IPS-18c (cell line): ENCODE data around the gene SCIN.
"Not testable (repeated sequence)": the region's sequence is repeated elsewhere in the genome, so short reads cannot be mapped to it uniquely, and the experiment has no call there.

Source experiments
- H3K4me3 ChIP-seq: 2 replicates; pipeline ENCODE4 v1.7.0; 2013; ENCODE audit warnings: low read depth, mild to moderate bottlenecking, low read length, moderate library complexity; ENCODE audit not compliant: insufficient read depth
- H3K9me3 ChIP-seq: one replicate; pipeline ENCODE4 v1.6.1; 2013; ENCODE audit warnings: mild to moderate bottlenecking, low read length, moderate library complexity; ENCODE audit not compliant: control insufficient read depth, insufficient read depth

SCIN gene

DNA sequence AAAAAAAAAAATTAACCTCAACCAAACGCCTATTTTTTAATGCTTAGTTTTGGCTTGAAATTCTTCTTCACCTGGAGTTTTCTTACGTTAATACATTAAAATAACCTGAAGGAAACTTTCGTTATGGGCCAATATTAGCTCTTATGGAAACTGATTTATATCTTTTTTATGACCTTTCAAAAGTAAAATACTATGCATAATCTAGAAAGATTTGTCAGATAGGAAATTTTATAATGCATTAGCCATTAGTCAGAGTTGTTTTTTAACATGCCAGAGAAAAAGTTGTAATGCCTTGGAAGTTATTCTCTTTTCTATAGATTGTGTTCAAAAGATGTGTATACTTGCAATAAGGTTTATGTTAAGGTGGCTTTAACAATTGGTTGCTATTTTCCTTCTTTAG, 82.6 kb downstream of the SCIN start:
- Histone ChIP-seq H3K9me3 (no peaks in the 10 kb centered on the region), H3K4me3 (no peak overlapping the region)

DNA sequence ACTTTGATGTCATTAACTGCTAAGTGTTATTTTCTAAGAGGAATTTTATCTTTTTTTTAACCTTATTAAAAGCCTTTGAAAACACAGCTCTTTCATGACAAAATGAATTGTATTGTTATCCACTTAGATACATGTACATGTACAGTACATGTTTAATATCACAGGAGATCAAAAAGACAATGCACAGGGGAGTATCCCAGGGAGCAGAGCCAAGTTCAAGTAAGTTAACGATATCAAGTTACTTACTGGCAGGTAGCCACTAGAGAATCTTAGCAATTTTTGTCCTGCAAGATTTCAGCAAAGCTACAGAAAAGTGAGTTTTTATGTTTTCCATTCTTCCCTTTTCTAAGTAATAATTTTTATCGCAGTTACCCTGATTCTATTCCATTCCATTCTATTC, 83.0 kb downstream of the SCIN start:
- H3K4me3 ChIP-seq = no peak overlapping the region
- no peaks in the 10 kb centered on the region for H3K9me3 ChIP-seq

DNA sequence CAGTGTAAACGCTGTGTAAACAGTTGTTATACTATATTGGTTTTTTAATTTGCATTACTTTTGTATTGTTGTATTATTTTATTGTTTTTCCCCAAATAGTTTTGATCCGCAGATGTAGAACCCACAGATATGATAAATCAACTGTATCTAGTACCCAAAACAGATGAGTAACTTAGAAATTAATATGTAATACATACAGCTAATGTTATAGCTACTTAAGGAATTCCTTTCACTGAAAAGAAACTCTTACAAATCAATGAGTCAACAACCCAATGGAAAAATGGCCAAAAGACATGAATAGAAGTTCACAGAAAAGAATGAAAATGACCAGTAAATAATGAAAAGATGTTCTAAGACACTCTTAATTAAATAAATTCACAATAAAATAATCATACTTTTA, 84.6 kb downstream of the SCIN start:
- H3K9me3 ChIP-seq = no peaks in the 10 kb centered on the region
- no peak overlapping the region for H3K4me3 ChIP-seq

DNA sequence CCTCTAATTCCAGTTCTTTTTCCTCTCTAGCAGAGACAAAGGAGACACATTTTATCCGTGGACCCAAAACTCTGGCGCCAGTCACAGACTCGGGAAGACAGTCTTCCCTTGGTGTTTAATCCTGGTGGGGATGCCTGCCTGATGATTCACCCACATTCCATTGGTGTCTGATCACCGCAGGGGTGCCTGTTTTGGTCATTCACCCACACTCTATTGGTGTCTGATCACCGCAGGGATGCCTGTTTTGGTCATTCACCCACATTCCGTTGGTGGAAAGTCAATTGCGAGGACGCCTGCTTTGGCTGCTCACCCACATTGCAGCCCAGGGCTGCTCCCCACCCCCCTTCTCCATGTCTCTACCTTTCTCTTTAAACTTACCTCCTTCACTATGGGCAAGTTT, 89.9 kb downstream of the SCIN start:
- not testable (repeated sequence) for H3K4me3 ChIP-seq, H3K9me3 ChIP-seq

DNA sequence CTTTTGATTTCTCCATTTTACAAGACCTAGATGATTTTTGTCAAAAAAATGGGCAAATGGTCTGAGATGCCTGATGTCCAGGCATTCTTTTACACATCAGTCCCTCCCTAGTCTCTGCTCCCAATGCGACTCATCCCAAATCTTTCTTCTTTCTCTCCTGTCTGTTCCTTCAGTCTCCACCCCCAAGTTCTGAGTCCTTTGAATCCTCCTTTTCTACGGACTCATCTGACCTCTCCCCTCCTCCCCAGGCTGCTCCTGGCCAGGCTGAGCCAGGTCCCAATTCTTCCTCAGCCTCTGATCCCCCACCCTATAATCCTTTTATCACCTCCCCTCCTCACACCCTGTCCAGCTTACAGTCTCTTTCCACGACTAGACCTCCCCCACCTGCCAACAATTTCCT, 90.5 kb downstream of the SCIN start:
- H3K4me3 ChIP-seq, H3K9me3 ChIP-seq: not testable (repeated sequence)

DNA sequence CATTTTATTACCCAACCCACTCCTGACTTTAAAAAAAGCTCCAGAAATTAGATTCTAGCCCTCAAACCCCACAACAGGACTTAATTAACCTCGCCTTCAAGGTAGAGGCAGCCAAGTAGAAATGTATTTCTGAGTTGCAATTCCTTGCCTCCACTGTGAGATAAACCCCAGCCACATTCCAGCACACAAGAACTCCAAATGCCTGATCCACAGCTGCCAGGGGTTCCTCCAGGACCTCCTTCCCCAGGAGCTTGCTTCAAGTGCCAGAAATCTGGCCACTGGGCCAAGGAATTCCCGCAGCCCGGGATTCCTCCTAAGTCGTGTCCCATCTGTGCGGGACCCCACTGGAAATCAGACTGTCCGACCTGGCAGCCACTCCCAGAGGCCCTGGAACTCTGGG, 91.1 kb downstream of the SCIN start:
- Histone ChIP-seq H3K4me3 (no peak overlapping the region), H3K9me3 (no peaks in the 10 kb centered on the region)

DNA sequence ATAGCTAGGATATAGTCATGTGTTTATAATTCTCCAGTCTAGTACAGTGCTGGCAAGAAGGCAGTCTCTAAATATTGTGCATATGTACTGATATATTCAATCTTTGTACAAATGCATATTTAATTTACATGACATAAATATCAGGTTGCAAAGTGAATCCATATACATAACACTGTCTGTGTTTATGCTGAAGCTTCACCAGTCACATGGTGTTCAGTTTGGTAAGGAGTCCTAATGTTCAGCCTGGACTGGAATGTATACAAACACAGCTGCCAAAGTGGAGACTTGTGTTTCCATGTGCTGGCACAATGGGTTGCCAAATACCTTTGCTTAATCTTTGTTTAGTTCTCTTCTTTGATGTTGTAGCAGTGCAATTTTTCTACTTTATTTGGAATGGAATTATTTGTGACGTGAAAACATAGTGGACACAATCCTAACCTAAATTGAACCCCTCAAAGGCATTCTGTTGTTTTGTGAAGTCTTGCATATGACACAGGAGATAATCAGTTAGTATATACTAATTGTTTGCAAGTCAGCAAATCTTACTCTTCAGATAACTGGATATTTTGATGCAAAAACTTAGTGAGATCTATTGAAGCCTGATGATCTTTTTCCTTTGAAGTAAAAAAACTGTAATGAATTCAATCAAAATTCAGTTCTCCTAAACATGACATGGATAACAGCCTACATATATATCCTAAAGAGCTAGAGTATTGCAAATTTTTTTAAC, 99.6 kb downstream of the SCIN start:
- no peak overlapping the region for H3K4me3 ChIP-seq
- no peaks in the 10 kb centered on the region for H3K9me3 ChIP-seq

DNA sequence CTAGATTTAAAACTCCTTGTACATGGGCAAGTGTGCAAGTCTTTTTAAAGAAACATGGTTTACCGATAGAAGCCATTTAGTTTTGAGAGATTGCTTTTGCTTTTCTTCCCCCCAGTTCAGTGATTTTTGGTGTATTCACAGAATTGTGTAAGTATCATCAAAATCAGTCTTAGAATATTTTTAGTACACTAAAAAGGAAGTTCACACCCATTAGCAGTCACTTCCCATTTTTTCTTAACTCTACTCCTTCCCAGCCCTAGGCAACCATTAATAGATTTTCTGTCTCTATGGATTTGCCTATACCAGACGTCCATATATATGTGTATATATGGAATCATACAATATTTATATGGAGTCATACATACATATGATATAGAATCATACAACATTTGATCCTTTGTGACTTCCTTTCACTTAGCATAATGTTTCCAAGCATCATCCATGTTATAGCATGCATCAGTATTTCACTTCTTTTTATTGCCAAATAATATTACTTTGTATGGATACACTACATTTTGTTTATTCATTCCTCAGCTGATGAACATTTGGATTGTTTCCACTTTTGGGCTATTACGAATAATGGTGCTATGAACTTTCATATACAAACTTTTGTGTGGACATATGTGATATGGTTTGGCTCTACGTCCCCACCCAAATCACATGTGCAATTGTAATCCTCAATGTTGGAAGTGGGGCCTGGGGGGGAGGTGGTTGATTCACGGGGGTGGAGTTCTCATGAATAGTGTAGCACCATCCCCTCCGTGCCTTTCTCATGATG, 100.4 kb downstream of the SCIN start:
- Histone ChIP-seq H3K4me3 (no peak overlapping the region), H3K9me3 (no peaks in the 10 kb centered on the region)

DNA sequence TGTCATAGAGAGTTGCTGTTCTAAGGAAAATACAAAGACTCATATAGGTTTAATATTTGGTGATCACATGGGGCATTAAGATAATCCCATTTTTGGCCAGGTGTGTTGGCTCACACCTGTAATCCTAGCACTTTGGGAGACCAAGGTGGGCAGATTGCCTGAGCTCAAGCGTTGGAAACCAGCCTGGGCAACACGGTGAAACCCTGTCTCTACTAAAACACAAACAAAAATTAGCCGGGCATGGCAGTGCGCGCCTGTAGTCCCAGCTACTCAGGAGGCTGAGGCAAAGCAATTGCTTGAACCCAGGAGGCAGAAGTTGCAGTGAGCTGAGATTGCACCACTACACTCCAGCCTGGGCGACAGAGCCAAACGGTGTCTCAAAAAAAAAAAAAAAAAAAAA, 102.9 kb downstream of the SCIN start:
- H3K9me3 ChIP-seq, H3K4me3 ChIP-seq: not testable (repeated sequence)

DNA sequence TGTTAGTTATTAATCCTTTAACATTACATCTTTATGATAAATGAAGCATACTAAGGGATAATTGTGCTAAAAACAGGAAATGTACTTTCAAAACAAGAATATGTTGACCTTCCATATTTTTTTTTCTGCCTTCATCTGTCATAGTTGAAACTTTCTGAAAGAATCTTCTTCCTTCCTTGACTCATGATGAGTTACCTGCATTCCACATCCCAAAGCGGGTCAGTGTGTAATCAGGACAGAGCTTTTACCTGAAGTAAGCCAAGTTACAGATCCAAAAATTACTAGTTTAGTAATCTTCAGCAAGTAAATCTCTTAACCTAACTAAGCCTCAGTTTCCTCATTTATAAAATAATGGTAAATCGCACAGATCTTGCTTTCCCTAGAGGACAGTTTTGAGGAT, 103.5 kb downstream of the SCIN start:
- H3K4me3 ChIP-seq = no peak overlapping the region
- H3K9me3 ChIP-seq = no peaks in the 10 kb centered on the region

DNA sequence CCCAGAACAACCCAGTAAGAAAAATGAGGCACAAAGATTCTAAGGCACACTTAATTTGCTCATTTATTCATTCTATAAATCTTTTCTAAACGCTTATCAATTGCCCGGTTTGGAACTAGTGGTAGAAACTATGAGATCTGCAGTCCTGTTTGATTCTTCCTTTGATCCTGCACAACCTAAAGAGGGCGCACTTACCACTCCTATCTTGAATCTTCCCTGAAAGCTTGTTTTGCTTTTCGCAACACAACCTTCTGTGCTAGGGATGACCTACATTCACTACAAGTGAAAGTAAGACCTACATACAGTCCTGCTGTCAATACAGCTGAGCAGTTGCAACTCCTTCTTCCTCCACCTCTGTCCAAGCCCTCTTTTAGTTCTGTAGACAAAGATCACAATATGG, 104.3 kb downstream of the SCIN start:
- no peaks in the 10 kb centered on the region for H3K9me3 ChIP-seq
- no peak overlapping the region for H3K4me3 ChIP-seq

DNA sequence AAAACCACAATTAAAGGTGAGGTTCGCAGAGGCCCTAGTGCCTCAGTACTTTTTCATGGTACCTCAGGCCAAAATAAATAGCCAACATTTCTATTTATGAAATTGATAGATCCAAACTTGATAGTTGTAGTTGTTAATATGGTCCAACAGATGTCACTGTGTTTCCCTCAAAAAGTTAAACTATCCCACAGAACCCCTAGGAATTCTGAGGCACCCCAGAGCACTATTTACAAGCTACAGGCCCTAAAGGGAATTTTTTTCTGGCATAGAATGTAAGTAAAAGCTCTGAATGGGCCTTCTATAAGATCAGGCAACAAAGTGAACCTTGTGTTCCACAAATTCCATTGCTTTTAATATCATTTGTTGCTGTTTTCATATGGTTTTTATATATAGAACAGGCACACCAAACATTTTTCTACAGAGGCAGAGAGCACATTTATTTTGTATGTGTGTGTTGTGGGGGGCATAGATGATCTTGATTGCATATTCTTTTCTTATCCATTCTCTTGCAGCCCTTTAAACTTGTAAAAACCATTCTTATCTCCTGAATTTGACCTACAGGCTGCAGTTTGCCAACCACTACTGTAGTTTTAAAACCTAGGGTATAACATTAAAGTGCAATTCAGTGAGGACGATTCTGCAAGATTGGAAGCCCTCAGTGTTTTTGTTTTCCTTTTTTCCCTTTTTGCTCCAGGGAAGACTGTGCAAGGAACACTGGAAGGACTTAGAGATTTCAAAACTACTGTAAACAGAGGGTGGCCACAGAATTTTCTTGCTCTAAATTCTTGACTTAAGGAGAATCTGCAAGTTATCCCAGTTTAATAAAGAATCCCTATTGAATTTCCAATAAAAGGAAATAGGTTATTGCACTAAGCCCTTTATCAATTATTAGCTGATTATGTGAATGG, 113.4 kb downstream of the SCIN start:
- peaks cover 2% of the 10 kb centered on the region for H3K9me3 ChIP-seq
- no peak overlapping the region for H3K4me3 ChIP-seq

DNA sequence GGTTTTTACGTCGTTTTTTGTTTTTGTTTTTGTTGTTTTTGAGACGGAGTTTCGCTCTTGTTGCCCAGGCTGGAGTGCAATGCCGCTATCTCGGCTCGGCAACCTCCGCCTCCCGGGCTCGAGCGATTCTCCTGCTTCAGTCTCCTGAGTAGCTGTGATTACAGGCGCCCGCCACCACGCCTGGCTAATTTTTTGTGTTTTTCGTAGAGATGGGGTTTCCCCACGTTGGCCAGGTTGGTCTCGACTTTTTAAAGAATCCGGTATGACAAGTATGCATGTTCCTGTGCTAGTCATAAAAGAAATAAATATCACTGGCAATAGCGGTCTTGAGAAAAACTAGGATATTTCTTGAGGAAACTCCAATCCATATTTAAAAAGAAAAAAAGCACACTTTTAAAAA, 114.2 kb downstream of the SCIN start:
- peaks cover 2% of the 10 kb centered on the region for H3K9me3 ChIP-seq
- no peak overlapping the region for H3K4me3 ChIP-seq

DNA sequence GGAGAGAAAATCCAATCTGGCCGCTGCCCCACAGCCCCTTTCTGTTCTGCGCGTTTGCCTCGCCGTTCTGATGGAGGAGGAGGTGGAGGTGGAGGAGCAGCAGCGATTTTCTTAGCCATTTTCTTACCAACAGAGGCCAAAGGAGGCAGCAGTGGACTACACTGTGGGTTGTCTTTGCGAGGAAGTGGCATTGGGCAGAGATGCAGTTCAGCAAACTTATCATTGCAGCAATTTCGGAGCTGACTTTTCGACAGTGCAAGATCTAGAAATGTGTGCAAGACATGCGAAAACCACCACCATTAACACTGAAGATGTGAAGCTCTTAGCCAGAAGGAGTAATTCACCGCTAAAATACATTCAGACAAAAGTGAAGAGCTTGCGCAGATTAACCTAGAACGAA, 115.0 kb downstream of the SCIN start:
- H3K4me3 ChIP-seq = no peak overlapping the region
- peaks cover 2% of the 10 kb centered on the region for H3K9me3 ChIP-seq

DNA sequence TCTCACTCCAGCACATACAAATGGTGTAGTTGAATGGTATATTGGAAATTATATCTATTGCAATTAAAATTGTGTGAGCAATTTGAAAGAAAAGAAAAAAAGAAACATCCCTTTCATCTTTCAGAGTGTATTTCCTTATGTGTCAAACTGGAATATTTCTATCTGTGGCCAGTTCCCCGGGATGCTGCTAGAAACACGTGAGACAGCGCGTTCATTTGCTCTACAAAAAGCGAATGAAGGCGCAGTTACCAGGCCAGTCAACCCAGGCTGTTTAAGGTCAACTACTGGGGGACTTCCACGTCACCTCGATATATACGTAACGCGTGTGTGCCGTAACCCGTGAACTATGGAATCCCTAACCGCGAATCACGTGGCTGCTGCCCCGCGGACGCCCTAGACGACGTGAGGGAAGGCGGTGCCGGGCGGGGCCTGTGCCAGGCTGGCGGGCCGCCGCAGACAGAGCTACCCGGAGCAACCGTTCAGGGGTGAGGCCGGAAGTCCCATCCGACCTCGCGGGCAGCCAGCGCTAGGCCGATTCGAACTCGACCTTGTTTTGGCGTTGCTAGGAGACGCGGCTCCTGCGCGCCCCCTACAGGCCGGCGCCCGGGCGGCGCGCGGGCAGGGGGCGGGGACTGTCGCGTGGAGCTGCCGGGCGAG, 115.8 kb downstream of the SCIN start:
- Histone ChIP-seq H3K4me3 (peak overlapping the region; percentile 94), H3K9me3 (peaks cover 2% of the 10 kb centered on the region)

DNA sequence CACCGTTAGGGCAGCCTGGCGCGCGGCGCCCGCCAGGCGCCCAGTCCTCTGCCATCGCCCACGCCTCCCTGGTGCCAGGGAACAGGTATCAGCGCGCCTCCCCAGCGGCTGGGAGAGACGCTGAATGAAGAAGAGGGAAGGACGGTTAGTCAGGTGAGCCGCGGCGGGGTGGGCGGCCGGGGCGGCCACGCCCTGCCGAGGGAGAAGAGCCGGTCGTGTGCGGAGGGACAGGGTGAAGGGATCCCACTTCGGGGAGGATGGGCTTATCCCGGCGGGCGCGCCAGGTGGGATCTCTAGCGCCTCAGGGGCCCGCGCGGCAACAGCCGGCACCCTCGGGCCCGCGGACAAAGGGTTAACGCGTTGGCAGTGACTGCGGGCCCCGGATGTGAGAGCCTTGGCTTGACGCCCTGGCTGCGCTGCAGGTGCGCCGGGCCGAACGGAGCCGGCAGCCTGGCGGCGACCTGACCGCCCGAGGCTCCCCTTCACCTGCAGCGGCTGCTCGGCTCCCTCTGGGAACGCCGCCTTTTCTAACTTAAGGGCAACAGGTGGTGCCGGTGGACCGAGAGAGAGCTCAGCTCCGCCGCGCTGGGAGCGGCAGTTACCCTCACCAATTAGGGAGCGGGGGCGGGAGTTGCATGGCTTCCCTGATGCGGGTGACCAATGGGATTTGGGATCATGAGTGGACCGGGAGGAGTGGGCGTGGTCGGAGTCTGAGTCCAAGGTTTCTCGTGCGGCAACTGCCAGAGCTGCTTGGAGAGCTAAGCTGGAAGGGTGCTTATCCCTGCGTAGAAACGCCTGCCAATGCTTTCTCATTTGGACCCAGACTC, 116.6 kb downstream of the SCIN start, which contains the start of gene ARL4A:
ARL4A (plus strand) TSS at position 743 of the 827 bp plus-strand sequence. CDS start 622 bp downstream, outside the sequence.
- Histone ChIP-seq H3K9me3 (peaks cover 2% of the 10 kb centered on the region), H3K4me3 (peak within 1 kb of the TSS; percentile 94)
